Keratinocyte (primary cell): ENCODE data around the gene MAL.

Experiments
- CTCF ChIP-seq, 3 experiments: IDR thresholded peaks in 1 of 3; conservative IDR thresholded peaks in 1 of 3; optimal IDR thresholded peaks in 1 of 3; 2 replicates in 2 of 3; 3 replicates in 1 of 3; pipeline versions ENCODE3 to v1.5.1; 2011; ENCODE audit warnings: low read length in 3 of 3, mild to moderate bottlenecking in 3 of 3, moderate library complexity in 2 of 3, control low read depth in 1 of 3, inconsistent platforms in 1 of 3; ENCODE audit not compliant: insufficient read depth in 2 of 3; ENCODE audit errors: extremely low read depth in 1 of 3
- EZH2 ChIP-seq: IDR thresholded peaks from one replicate; pipeline ENCODE4 v1.6.1; 2012; ENCODE audit warnings: inconsistent platforms, mild to moderate bottlenecking, low read length, moderate library complexity

GRCh38 chr2:95002498-95002897 is 23.0 kb upstream of the MAL start:
- TF ChIP-seq CTCF (optimal IDR thresholded peaks at IDR 0.05 in 1 of 3, IDR thresholded peaks at IDR 0.05 in 1 of 3, conservative IDR thresholded peaks at IDR 0.05 in 1 of 3; ENCODE audit: extremely low read depth in 1 of 3, insufficient read depth in 2 of 3, low read length in 3 of 3): no peak
- TF ChIP-seq EZH2: no peak
